Brain microvascular endothelial cell (primary cell): ENCODE data around the gene USP50.

Source experiments
- DNase-seq: peaks from one replicate; pipeline ENCODE4 v3.0.0-alpha.2; 2020
- H3K27ac ChIP-seq: fragments of 250-450 bp; sonication (Bioruptor Pico); 2 replicates; pipeline ENCODE4 v1.5.1; 2020; ENCODE audit warnings: mild to moderate bottlenecking, moderate library complexity
- H3K27me3 ChIP-seq: fragments of 250-450 bp; sonication (Bioruptor Pico); replicated peaks from 2 replicates; pipeline ENCODE4 v1.5.1; 2020; ENCODE audit warnings: mild to moderate bottlenecking
- H3K36me3 ChIP-seq: fragments of 250-450 bp; sonication (Bioruptor Pico); replicated peaks from 2 replicates; pipeline ENCODE4 v1.5.1; 2020; ENCODE audit warnings: mild to moderate bottlenecking
- H3K4me3 ChIP-seq: 2 replicates; pipeline ENCODE4 v1.5.1; 2011; ENCODE audit warnings: low read depth, mild to moderate bottlenecking, control low read depth, low read length, moderate library complexity
- CTCF ChIP-seq: IDR thresholded peaks from 2 replicates; pipeline ENCODE4 v1.5.1; 2011; ENCODE audit warnings: low read depth, mild to moderate bottlenecking, moderate library complexity, low read length, control low read depth, inconsistent platforms; ENCODE audit errors: missing control alignments
- in situ Hi-C: cut with HindIII; loops from 2 replicates; pipeline ENCODE4 v1.10.0; 2017; ENCODE audit warnings: low sequenced_read_pairs, low pct_ligation_motif_present

The USP50 gene

GRCh38 chr15:50563756-50564155 is 17.3 kb upstream of the USP50 start:
- peaks cover 16% of the 10 kb centered on the region for H3K36me3 ChIP-seq
- in situ Hi-C loops = no loop called here
- no peaks in the 10 kb centered on the region for H3K27me3 ChIP-seq
- H3K4me3 ChIP-seq = no peak overlapping the region
- DNase-seq = no peak
- no peak overlapping the region for H3K27ac ChIP-seq
- TF ChIP-seq CTCF = no peak

GRCh38 chr15:50562735-50563640 is 16.5 kb upstream of the USP50 start:
- in situ Hi-C loops = no loop called here
- DNase-seq = no peak
- H3K27me3 ChIP-seq = no peaks in the 10 kb centered on the region
- H3K27ac ChIP-seq = no peak overlapping the region
- peaks cover 16% of the 10 kb centered on the region for H3K36me3 ChIP-seq
- no peak for TF ChIP-seq CTCF
- H3K4me3 ChIP-seq = no peak overlapping the region

GRCh38 chr15:50558012-50558411 is 11.5 kb upstream of the USP50 start:
- no peak for TF ChIP-seq CTCF
- Histone ChIP-seq H3K27me3 (no peaks in the 10 kb centered on the region), H3K4me3 (no peak overlapping the region), H3K36me3 (peaks cover 13% of the 10 kb centered on the region), H3K27ac (no peak overlapping the region)
- DNase-seq = no peak
- in situ Hi-C loops = no loop called here

GRCh38 chr15:50556642-50557371 is 10.3 kb upstream of the USP50 start:
- H3K27me3 ChIP-seq = no peaks in the 10 kb centered on the region
- no peak overlapping the region for H3K27ac ChIP-seq
- no peak overlapping the region for H3K4me3 ChIP-seq
- DNase-seq = no peak
- in situ Hi-C loops = no loop called here
- TF ChIP-seq CTCF = no peak
- peaks cover 7% of the 10 kb centered on the region for H3K36me3 ChIP-seq

GRCh38 chr15:50552238-50552637 is 5.8 kb upstream of the USP50 start:
- no peak for DNase-seq
- Histone ChIP-seq H3K36me3 (no peaks in the 10 kb centered on the region), H3K4me3 (no peak overlapping the region), H3K27me3 (no peaks in the 10 kb centered on the region), H3K27ac (no peak overlapping the region)
- in situ Hi-C loops = no loop called here
- no peak for TF ChIP-seq CTCF
